GM12892 (cell line): Measurements from ENCODE around the gene TRIOBP.

Source experiments
- POLR2A ChIP-seq: IDR thresholded peaks from 2 replicates; pipeline ENCODE4 v1.6.1; 2011; ENCODE audit warnings: low read depth, low read length, control low read depth
- POLR2AphosphoS5 ChIP-seq: IDR thresholded peaks from 2 replicates; pipeline ENCODE4 v1.6.1; 2011; ENCODE audit warnings: low read depth, low read length, control low read depth
- TAF1 ChIP-seq: IDR thresholded peaks from 2 replicates; pipeline ENCODE4 v1.6.1; 2011; ENCODE audit warnings: low read depth, mild to moderate bottlenecking, control low read depth, low read length, borderline replicate concordance

DNA sequence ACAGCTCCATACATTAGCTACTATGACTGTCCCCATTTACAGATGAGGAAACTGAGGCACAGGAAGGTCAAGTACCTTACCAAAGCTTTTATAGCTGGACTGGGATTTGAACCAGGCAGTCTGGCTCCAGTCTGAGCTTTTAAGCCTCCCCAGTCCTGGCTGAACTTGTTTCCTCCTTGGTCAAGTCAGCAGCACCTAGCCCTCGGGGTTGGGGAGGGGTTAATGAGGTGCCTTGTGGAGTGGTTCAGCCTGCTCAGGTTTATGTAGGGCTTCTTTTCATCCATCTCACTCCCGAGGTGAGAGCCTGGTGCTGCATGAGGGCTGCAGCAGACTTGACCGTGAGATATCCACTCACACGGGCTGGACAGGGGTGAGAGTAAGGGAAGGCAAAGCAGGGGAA, 74.2 kb downstream of the TRIOBP start:
- TF ChIP-seq TAF1, result no peak
- TF ChIP-seq POLR2A, result no peak
- no peak for TF ChIP-seq POLR2AphosphoS5
